NCI-H1694 treated with DMSO at 0.1 percent for 48 hours (cell line): ENCODE measurements around the gene PLA2G4D.

Source experiments
- DNase-seq: peaks from one replicate; lab custom pipeline; 2025; lab: John Stamatoyannopoulos, UW

PLA2G4D gene

DNA sequence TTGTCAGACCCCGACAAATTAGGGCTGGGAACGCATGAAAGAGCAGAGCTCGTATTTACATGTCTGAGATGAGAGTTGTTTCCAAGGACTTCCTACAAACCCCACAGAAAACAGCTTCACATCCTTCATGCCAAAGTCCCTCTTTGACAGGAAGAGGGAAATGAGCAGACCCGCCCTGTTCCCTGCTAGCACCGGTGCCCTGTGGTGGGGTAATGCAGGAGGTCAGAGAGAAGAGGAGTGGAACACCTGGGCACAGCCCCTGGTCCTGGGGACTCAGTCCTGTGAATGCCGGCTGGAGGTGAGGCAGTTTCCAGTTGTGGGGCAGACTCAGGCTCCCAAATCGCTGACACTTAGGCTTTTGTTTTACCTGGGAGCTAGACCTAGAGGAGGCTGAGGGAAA is 4.0 kb downstream of the PLA2G4D start:
- DNase-seq, result no peak

- DNase-seq, result no peak
Observed at GRCh38 chr15:42089942-42090341, 4.4 kb downstream of the PLA2G4D start.

DNA sequence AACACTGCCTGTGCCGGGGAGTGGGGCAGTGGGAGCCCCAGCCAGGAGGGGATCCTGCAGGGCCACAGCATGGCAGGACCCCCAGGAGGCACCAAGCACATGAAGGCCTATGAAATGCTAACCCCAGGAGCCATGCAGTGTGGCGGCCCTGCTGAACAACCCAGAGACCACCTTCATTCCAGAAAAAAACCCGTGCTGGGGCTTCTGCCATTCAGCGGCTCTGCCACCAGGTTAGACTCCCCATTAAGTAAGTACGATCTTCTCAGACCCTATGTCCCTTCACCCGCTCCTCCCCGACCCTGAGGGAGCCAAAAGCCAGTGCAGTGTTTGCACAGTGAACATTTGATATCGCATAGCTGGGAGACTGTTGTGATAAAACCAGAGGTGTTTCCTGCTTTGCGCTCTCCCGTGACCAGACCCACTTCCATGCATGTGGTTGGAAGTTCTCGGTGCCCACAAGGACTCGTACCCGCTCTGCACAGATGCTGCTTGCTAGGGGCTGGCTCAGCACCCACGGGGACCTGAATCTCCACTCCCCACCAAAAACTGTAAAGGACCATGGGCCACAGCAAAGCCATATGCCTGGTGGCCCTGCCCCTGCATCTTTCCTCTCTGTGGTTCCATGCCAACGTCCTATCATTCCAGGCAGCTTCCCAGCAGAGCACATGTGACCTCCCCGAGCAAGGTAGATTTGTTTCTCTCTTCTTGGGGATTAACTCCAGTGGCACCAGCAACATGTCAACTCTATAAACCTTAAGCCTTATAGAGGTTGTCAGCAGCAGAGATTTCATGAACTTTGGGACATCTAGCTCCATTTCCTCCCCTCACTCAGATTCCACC is 5.3 kb downstream of the PLA2G4D start:
- DNase-seq, result no peak

- no peak for DNase-seq
Observed at GRCh38 chr15:42087926-42088800, 6.2 kb downstream of the PLA2G4D start.

DNA sequence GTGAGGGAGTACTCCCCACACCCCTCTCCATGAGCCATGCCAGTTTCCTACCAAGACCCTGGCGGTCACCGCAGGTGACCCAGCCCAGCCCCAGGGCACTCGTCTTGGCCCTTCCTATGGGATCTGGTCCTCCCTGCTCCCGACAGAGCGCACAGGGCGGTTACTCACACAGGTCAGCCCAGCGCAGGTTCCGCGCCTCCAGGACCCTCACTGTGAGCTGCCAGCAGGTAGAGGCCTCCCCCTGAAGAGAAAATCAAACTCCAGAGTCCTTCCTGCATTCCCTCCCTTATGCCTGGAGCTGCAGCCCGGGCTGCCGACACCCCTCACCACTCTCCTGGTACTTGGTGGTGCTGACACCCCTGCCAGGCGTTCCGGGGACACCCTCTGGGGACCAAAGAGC is 6.9 kb downstream of the PLA2G4D start:
- DNase-seq, result no peak

- no peak for DNase-seq
Observed at GRCh38 chr15:42085721-42086120, 8.6 kb downstream of the PLA2G4D start.

DNA sequence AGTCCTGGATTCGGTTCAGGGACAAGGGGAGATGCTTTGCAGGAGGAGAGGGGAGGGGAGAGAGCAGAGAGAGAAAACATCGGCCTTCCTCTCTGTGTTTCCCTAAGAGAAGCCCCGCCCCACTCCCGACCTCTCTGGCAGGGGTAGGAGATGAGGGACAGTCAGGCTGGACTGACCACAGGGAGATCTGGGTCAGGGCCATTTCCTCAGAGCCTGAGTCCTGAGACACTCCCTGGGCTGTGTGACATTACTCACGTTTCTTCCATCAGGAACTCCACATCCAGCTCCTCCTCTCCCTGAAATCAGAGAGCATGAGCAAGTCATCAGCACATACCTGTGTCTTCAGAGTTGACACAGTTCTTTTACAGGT is 9.1 kb downstream of the PLA2G4D start:
- no peak for DNase-seq

DNA sequence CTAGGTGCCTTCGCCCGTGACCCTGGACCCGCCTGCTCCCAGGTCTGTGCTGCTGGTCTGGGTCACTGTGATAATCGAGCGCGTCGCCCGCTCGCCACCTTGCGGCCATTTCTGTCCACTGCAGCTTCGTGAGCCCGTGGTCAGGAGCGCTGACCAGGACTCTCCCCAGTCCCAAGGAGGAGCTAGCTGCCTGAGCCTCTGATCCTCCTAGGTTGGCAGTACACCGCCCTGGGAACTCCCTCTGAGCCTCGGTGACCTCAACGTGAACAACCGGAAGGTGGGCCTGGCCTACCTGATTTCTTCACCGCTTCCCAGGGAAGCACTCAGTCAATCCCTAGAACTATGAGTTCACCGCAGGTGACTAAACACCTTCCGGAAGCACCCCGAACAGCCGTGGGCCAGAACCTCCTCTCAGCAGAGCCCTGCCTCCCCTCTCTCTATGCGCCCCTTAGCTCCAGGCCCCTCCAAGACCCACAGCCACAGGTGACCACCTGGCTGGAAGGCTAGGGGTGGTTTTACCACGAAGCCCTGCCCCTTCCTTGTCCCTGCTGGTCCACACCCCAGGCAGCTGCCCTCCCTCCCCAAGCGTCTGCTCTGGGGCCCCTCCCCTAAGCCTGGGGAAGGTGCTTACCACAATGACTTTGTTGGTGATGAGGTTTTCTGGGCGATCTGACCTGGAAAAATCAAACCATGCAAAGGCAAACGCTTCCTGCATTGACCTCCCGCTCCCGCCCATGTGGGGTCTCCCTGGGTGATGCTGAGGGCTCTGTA is 9.7 kb downstream of the PLA2G4D start:
- no peak for DNase-seq

DNA sequence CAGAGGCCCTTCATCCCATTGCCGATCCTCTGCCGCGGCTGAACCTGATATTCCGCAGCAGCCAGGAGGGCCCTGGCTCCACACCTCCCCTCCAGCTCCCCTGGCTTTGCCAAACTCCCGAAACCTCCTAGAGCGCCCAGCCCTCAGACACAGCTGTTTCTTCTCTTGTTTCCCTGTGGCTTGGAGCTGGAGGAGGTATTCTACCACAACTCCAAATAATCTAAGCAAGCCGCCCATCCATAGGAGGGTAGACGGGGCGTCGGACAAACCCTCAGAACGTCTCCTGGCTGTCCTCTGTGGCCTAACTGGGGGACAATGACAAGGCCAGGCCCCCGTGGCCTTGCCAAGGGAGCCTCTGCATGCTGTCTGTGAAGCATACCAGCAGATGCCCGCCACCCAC is 10.4 kb downstream of the PLA2G4D start:
- DNase-seq, result no peak

- DNase-seq, result no peak
Observed at GRCh38 chr15:42083605-42083908, 10.8 kb downstream of the PLA2G4D start.

GRCh38 chr15:42082823-42083604 is 11.3 kb downstream of the PLA2G4D start:
- no peak for DNase-seq

- no peak for DNase-seq
Observed at GRCh38 chr15:42082141-42082540, 12.2 kb downstream of the PLA2G4D start.

DNA sequence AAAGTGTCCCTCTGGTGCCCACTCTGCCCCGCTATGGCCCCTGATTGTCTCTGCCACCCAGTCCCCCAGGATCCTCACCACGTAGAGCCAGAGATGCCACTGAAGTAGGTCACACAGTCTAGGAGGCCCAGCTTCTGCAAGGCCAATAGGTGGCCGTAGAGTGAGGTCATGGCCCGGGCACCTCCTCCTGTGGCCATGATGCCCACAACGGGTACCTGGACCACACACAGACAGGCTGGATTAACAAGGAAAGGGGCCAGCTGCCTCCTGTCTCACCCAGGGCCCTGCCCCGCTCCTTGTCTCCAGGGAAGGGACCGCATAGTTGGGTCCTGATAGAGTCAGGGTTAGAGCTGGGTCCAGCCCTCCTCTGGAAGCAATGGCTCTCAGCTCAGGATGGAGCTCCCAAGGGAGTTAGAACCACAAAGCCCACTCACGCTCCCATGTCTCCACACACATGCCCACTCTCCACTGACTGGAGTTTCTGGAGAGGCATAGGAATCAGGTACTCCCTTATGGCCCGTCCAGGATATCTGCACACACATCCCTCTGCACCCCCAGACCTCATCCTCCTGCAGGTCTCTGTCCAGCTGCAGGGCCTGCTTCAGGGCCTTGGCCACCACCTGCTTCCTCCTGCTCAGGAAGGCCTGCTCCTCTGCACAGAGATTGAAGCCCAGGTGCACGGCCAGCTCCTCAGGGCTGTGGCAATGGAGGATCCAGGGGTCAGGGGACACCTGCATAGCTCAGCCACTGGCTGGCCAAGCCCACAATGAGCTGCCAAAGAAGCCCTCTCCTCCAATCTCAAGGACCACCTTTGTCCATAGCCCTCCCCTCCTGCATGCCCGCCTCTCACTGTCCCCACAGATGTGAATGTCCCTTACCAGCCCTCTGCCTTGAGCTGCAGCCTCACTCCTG is 13.2 kb downstream of the PLA2G4D start:
- DNase-seq, result no peak

GRCh38 chr15:42080186-42080918 is 14.0 kb downstream of the PLA2G4D start:
- no peak for DNase-seq

- no peak for DNase-seq
Observed at GRCh38 chr15:42079401-42079908, 14.9 kb downstream of the PLA2G4D start.

DNA sequence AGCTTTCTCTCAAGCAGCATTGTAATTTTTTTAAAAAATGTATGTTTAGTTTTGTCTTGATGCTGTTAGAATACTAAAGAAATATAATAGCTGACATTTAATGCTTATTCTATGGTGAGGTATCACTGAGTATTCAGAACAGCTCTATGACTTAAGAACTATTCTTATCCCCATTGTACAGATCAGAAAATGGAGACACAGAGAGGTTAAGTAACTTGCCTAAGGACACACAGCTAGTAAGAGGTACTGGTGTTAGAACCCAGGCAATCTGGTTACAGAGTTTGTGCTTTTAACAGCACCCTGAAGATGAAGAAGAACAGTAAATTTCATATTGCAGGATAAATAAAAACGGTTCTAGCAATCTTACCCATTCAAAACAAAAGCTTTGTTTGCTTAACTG is 15.5 kb downstream of the PLA2G4D start:
- DNase-seq, result no peak

DNA sequence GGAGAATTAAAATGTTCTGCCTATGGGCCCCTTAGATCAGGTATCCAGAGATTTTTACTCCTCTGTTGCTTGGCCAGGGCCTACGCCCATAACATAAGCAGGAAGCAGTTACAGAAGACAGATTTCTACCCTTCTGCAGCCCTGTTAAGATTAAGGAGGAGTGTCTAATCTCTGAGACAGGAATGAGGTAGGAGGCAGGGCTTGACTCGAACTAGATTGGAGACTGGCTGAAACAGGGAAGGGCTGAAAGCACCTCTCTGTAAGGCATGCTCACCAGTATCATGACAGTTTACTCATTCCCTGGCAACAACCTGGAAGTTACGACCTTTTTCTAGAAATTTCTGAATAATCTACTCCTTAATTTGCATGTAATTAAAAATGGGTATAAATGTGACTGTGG is 16.7 kb downstream of the PLA2G4D start:
- no peak for DNase-seq

GRCh38 chr15:42073418-42073817 is 20.9 kb downstream of the PLA2G4D start:
- DNase-seq, result no peak

DNA sequence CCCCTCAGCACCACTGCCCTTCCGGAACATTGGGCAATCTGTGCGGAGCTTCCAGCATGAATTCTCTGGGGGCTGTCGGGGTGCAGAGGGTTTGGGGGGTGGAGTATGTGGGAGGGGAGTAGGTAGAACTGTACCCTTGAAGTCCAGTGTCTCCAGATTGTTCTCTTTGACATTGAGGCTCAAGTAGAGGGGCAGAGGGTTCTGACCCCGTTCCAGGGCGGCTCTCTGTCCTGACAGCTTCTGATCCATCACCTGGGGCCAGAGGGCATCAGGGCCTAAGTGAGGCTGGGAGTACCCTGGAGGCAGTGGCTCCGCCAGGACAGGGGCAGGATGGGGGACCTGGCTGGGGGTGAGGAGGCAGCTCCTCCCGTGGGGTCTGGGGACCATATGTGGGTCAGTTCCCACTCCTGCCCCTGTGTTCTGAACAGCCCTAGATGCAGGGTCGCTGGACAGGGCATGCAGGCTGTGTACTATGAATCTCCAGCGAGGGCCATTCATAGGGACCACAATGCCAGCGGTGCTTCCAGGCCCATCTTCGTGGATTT is 22.1 kb downstream of the PLA2G4D start:
- DNase-seq, result no peak

GRCh38 chr15:42071717-42072116 is 22.6 kb downstream of the PLA2G4D start:
- DNase-seq, result no peak
